Breast epithelium (tissue), 3 donors: Measurements from ENCODE around the gene PCSK5.

Experiments used
- POLR2A ChIP-seq: fragments of 450-650 bp; IDR thresholded peaks from one replicate; pipeline ENCODE4 v1.6.1; 2016; ENCODE audit warnings: antibody characterized with exemption, mild to moderate bottlenecking, moderate library complexity
- TF ChIP-seq, protein P1 (sequence below), 3 donors: fragments of 450-650 bp; IDR thresholded peaks; one replicate each; pipeline ENCODE4 v1.5.1; 2016 to 2017; ENCODE audit warnings: antibody characterized with exemption in 3 of 3, mild to moderate bottlenecking in 3 of 3, moderate library complexity in 3 of 3

DNA sequence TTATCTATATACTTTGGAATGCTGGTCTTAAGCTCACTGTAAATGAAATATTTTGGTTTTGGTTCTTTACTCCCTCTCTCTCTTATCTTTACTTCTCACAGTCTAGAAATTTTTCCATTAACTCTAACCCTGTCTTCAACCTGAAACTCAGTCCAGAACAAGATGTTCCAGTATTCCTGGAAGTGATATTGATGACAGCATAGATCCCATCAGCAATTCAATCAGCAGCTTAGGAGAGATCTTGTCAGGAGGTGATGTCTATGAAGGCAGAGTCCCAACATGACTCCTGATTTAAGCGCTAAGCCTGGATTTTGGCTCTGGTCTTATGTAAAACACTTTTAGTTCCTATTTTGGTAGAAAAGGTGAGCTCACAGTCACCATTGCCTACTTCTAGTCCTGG, 451.1 kb downstream of the PCSK5 start:
- TF ChIP-seq, protein P1, sequence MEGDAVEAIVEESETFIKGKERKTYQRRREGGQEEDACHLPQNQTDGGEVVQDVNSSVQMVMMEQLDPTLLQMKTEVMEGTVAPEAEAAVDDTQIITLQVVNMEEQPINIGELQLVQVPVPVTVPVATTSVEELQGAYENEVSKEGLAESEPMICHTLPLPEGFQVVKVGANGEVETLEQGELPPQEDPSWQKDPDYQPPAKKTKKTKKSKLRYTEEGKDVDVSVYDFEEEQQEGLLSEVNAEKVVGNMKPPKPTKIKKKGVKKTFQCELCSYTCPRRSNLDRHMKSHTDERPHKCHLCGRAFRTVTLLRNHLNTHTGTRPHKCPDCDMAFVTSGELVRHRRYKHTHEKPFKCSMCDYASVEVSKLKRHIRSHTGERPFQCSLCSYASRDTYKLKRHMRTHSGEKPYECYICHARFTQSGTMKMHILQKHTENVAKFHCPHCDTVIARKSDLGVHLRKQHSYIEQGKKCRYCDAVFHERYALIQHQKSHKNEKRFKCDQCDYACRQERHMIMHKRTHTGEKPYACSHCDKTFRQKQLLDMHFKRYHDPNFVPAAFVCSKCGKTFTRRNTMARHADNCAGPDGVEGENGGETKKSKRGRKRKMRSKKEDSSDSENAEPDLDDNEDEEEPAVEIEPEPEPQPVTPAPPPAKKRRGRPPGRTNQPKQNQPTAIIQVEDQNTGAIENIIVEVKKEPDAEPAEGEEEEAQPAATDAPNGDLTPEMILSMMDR (IDR thresholded peaks at IDR 0.05): no peak
- TF ChIP-seq POLR2A: no peak
